GM19452 (cell line): ENCODE results near the gene RBM19.
"Not testable (repeated sequence)": the region's sequence is repeated elsewhere in the genome, so short reads cannot be mapped to it uniquely, and the experiment has no call there.

Experiments
- ATAC-seq: cut with Tn5 transposase; IDR thresholded peaks from one replicate; pipeline ENCODE4 v1.9.1; 2021; ENCODE audit not compliant: unreplicated experiment

The RBM19 gene

GRCh38 chr12:113813229-113813541 is 152.9 kb downstream of the RBM19 start:
- no peak for ATAC-seq

GRCh38 chr12:113812411-113813228 is 153.5 kb downstream of the RBM19 start:
- no peak for ATAC-seq

DNA sequence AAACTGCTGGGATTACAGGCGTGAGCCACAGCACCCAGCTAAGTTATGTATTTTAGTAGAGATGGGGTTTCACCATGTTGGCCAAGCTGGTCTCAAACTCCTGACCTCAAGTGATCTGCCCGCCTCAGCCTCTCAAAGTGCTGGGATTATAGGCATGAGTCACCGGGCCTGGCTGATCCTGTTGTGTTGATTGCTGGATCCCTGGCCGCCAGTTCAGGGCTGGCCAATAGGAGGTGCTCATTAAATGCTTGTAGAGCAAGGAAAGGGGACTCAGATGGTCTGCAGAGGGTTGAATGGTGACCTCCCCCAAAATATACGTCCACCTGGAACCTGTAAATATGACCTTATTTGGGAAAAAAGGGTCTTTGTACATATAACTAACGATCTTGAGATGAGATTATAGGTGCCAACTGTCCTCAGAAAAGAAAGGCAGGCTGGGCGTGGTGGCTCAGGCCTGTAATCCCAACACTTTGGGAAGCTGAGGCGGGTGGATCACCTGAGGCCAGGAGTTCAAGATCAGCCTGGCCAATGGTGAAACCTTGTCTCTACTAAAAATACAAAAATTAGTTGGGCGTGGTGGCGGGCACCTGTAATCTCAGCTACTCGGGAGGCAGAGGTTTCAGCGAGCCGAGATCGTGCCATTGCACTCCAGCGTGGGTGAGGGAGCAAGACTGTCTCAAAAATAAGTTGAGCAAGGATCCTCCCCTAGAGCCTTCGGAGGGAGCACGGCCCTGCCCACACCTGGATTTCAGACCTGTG is 156.5 kb downstream of the RBM19 start:
- ATAC-seq: not testable (repeated sequence)

- no peak for ATAC-seq
Observed at GRCh38 chr12:113808095-113808951, 157.8 kb downstream of the RBM19 start.

- ATAC-seq: no peak
Observed at GRCh38 chr12:113805673-113806072, 160.5 kb downstream of the RBM19 start.

DNA sequence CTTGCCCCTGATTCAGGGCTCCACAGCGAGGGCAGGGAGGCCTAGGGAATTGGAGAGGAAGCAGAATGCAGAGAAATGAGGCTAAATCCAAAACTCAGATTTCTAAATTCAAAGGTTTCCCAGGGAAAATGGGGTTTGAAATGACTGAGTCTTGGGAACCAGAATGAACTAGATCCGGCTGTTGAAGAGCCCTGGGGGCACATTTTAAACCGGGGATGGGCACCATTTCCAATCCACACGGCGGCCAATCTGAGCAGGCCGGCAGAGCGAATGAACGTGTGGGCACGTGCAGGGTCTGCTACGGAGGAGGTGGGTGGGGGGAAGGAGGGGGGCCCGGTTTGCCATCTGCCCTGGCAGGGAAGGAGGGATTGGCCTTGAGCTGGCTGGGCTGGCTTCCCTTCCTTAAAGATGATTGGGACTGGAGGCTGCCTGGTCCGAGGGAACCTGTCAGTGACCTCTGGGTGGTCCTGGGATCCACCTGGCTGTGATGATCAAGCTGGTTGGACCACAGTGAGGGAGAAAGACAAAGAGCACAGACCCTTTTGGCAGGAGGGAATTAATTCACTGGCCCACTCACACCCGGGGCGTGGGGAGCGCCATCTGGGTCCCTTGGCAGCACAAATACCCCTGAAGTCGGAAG is 161.0 kb downstream of the RBM19 start:
- ATAC-seq: no peak

GRCh38 chr12:113803759-113804140 is 162.4 kb downstream of the RBM19 start:
- ATAC-seq: no peak

DNA sequence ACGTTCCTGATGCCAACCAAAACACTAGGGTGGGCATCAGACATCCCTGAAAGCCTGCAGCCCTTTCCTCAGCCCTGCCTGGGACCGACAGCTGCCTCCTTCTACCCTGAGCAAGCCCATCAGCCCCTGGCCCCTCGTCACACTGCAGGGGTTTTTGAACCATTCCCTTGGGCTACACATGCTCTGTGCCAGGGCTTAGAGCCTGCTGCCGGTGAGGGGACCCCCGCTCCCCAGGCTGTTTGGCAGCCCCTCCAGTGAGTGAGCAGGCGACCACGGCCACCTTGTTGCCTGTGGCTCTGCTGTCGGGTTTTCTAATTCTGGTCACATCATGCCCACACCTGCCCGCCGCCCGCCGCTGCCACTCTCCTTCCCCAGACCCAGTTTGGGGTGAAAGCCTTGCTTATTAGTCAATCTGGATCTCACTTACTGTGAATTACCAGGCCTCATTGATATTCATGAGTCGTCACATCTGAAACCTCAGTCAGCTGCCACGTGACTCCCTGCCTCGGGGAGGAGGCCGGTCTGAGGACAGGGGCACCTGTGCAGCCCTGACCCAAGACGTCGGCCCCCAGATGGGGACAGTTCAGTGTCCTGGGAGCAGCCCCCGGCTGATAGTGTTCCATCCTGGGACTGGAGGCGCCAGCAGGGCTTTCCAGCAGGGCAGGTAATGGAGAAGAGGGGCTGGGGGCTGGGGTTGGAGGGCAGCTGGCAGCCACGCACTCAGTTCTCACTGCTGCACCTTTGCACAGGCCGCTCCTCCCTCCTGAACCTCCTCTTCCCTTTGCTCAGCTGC is 163.0 kb downstream of the RBM19 start:
- no peak for ATAC-seq

GRCh38 chr12:113802000-113802749 is 163.9 kb downstream of the RBM19 start:
- no peak for ATAC-seq

DNA sequence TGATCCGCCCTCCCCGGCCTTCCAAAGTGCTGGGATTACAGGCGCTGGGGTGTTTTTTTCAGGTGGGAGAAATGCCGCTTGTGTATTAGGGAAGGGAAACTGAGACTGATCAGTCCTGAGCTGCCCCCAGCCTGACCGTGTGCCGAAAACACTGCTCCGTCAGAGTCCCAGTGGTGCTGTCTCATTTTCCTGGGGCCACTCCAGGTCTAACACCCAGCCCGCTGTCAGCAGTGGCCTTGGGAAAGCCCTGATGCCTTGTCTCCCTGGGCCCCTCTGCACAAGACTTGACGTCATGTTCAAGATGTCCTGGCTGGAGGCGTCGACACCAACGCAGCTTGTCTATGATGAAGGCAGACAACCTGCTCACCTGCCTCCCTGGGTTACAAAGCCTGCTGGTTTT is 165.9 kb downstream of the RBM19 start:
- no peak for ATAC-seq

GRCh38 chr12:113798552-113798951 is 167.6 kb downstream of the RBM19 start:
- no peak for ATAC-seq

GRCh38 chr12:113797535-113797868 is 168.6 kb downstream of the RBM19 start:
- ATAC-seq: no peak

- no peak for ATAC-seq
Observed at GRCh38 chr12:113796852-113797534, 169.1 kb downstream of the RBM19 start.

DNA sequence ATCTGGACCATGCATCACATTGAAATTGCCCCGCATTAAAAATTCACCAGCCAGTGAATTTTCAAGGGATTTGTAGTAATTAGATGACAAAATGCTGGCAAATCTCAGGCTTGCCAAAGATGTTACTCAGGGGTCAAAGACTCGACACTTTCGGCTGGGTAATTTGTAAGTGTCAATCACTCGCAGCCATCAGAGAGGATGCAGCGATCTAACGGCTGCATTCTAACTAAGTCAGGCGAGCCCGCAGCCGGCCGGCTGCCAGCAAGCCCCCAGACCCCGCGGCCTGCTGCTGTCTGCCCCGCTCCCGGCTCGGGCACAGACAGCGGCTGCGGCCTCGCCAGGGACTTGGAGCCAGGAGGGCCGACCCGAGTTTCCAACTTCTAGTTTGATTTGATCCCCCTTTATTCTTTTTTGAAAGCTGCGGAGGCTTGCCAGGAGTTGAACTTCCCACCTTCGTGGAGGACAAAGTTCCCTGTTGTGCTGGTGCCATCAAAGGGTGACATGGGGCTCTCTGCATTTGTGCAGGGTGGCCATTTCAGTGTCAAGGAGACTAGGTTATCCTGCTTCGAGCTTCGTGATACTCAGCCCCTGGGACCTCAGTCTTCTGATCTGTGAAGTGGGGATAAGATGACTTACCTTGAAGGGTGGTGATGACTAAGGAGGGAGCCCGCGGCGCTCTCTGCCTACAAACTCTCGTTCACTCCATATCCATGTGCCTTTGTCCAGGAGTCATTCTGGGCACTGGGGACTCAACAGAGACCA is 169.9 kb downstream of the RBM19 start:
- no peak for ATAC-seq

- no peak for ATAC-seq
Observed at GRCh38 chr12:113795445-113795844, 170.7 kb downstream of the RBM19 start.

- no peak for ATAC-seq
Observed at GRCh38 chr12:113794774-113795173, 171.4 kb downstream of the RBM19 start.

- ATAC-seq: no peak
Observed at GRCh38 chr12:113793250-113793649, 172.9 kb downstream of the RBM19 start.

DNA sequence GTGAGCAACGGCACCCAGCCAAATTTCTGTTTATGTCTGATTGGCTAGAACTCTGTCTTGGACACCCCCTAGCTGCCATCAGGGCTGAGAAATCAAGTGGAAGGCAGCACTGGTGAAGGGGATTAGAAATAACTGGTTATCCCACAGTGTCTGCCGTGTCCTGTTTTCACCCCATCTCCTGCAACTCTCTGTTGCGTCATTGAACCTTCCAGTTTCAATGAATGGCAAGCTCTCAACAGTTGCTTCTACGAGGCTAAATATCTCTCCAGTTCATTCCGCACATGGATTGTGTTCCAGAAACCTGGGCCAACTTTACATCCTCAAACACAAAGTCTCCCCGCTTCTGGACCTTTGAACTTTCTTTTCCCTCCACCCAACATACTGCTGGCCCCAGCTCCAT is 173.7 kb downstream of the RBM19 start:
- no peak for ATAC-seq
